Measurements from ENCODE around the gene OPCML. TPM values are rescaled to one million over a fixed set of nuclear protein-coding genes. Genes with fewer than 3 reads are reported as not detected.

Gene OPCML
- total RNA-seq, 1 donor from 2014 or later: 4.1 TPM

DNA sequence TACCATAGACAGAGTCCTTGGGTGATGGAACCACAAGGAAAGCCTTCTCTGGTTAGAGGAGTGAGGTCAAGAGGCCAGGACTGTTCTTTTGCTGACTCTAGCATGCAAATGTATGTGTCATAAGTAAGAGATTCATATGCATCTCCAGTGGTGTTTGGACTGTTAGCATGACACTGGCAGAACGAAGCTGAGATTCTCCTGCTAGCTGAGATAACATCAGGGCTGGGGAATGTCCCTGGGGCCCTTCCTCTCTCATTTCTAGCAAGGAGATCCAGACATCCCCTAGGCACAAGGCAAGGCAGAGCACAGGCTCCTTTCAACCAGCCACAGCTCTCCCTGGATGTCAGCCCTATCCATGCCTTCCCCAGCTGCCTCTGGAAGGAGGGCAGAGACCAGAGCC is 711.3 kb downstream of the OPCML start:
- DNase-seq (ENCODE audit: low spot score): no peak
- H3K4me3 Mint-ChIP-seq (ENCODE audit: unreplicated experiment): no peak overlapping the region
- no peaks in the 10 kb centered on the region for H3K27me3 Mint-ChIP-seq (ENCODE audit: unreplicated experiment)
- no peaks in the 10 kb centered on the region for H3K36me3 Mint-ChIP-seq (ENCODE audit: low read depth, unreplicated experiment)
- TF ChIP-seq, protein P1, sequence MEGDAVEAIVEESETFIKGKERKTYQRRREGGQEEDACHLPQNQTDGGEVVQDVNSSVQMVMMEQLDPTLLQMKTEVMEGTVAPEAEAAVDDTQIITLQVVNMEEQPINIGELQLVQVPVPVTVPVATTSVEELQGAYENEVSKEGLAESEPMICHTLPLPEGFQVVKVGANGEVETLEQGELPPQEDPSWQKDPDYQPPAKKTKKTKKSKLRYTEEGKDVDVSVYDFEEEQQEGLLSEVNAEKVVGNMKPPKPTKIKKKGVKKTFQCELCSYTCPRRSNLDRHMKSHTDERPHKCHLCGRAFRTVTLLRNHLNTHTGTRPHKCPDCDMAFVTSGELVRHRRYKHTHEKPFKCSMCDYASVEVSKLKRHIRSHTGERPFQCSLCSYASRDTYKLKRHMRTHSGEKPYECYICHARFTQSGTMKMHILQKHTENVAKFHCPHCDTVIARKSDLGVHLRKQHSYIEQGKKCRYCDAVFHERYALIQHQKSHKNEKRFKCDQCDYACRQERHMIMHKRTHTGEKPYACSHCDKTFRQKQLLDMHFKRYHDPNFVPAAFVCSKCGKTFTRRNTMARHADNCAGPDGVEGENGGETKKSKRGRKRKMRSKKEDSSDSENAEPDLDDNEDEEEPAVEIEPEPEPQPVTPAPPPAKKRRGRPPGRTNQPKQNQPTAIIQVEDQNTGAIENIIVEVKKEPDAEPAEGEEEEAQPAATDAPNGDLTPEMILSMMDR (IDR thresholded peaks at IDR 0.05; ENCODE audit: unreplicated experiment): no peak
- no peaks in the 10 kb centered on the region for H3K4me1 Mint-ChIP-seq (ENCODE audit: unreplicated experiment)
- no peak overlapping the region for H3K27ac Mint-ChIP-seq (ENCODE audit: unreplicated experiment)
- H3K9me3 Mint-ChIP-seq (ENCODE audit: unreplicated experiment): no peaks in the 10 kb centered on the region

- no peak overlapping the region for H3K4me3 Mint-ChIP-seq (ENCODE audit: unreplicated experiment)
- no peaks in the 10 kb centered on the region for H3K36me3 Mint-ChIP-seq (ENCODE audit: low read depth, unreplicated experiment)
- no peak for DNase-seq (ENCODE audit: low spot score)
- no peaks in the 10 kb centered on the region for H3K9me3 Mint-ChIP-seq (ENCODE audit: unreplicated experiment)
- H3K4me1 Mint-ChIP-seq (ENCODE audit: unreplicated experiment): no peaks in the 10 kb centered on the region
- no peaks in the 10 kb centered on the region for H3K27me3 Mint-ChIP-seq (ENCODE audit: unreplicated experiment)
- no peak overlapping the region for H3K27ac Mint-ChIP-seq (ENCODE audit: unreplicated experiment)
- TF ChIP-seq, protein P1 (IDR thresholded peaks at IDR 0.05; ENCODE audit: unreplicated experiment): no peak
These were observed 713.4 kb downstream of the OPCML start for GRCh38 chr11:132818951-132819350.

- no peaks in the 10 kb centered on the region for H3K9me3 Mint-ChIP-seq (ENCODE audit: unreplicated experiment)
- H3K4me1 Mint-ChIP-seq (ENCODE audit: unreplicated experiment): no peaks in the 10 kb centered on the region
- DNase-seq (ENCODE audit: low spot score): no peak
- TF ChIP-seq, protein P1 (IDR thresholded peaks at IDR 0.05; ENCODE audit: unreplicated experiment): no peak
- H3K27me3 Mint-ChIP-seq (ENCODE audit: unreplicated experiment): peaks cover 2% of the 10 kb centered on the region
- no peaks in the 10 kb centered on the region for H3K36me3 Mint-ChIP-seq (ENCODE audit: low read depth, unreplicated experiment)
- no peak overlapping the region for H3K4me3 Mint-ChIP-seq (ENCODE audit: unreplicated experiment)
- H3K27ac Mint-ChIP-seq (ENCODE audit: unreplicated experiment): no peak overlapping the region
These were observed 714.9 kb downstream of the OPCML start for GRCh38 chr11:132817387-132817786.

- Mint-ChIP-seq H3K4me3 (ENCODE audit: unreplicated experiment) (no peak overlapping the region), H3K9me3 (ENCODE audit: unreplicated experiment) (no peaks in the 10 kb centered on the region), H3K27me3 (ENCODE audit: unreplicated experiment) (peaks cover 2% of the 10 kb centered on the region), H3K4me1 (ENCODE audit: unreplicated experiment) (no peaks in the 10 kb centered on the region), H3K36me3 (ENCODE audit: low read depth, unreplicated experiment) (no peaks in the 10 kb centered on the region), H3K27ac (ENCODE audit: unreplicated experiment) (no peak overlapping the region)
- DNase-seq (ENCODE audit: low spot score): no peak
- TF ChIP-seq, protein P1 (IDR thresholded peaks at IDR 0.05; ENCODE audit: unreplicated experiment): no peak
These were observed 717.9 kb downstream of the OPCML start for GRCh38 chr11:132814410-132814809.

GRCh38 chr11:132811649-132812048 is 720.7 kb downstream of the OPCML start:
- no peak overlapping the region for H3K4me3 Mint-ChIP-seq (ENCODE audit: unreplicated experiment)
- no peaks in the 10 kb centered on the region for H3K36me3 Mint-ChIP-seq (ENCODE audit: low read depth, unreplicated experiment)
- H3K27me3 Mint-ChIP-seq (ENCODE audit: unreplicated experiment): peaks cover 2% of the 10 kb centered on the region
- no peaks in the 10 kb centered on the region for H3K9me3 Mint-ChIP-seq (ENCODE audit: unreplicated experiment)
- TF ChIP-seq, protein P1 (IDR thresholded peaks at IDR 0.05; ENCODE audit: unreplicated experiment): no peak
- no peak for DNase-seq (ENCODE audit: low spot score)
- no peak overlapping the region for H3K27ac Mint-ChIP-seq (ENCODE audit: unreplicated experiment)
- no peaks in the 10 kb centered on the region for H3K4me1 Mint-ChIP-seq (ENCODE audit: unreplicated experiment)
